CD4-positive, CD25-positive, alpha-beta regulatory T cell (primary cell): ENCODE data around the gene FGFR2. TPM values are rescaled to one million over a fixed set of nuclear protein-coding genes. Genes with fewer than 3 reads are reported as not detected.

Experiments used
- ATAC-seq, 2 donors: fragments of 150-1000 bp; cut with Tn5 transposase; one replicate each; pipeline ENCODE4 v1.10.0; 2021; ENCODE audit warnings: low read depth in 2 of 2, moderate number of reproducible peaks in 2 of 2, moderate library complexity in 1 of 2
- DNase-seq, 3 donors: peaks; one replicate each; pipeline versions ENCODE4 v3.0.0 to v3.0.0-alpha.2; 2012 to 2022; ENCODE audit warnings: mixed read lengths in 1 of 3
- H3K27ac ChIP-seq: one replicate; pipeline ENCODE4 v1.7.0; 2013; ENCODE audit warnings: mild to moderate bottlenecking, low read length; ENCODE audit not compliant: insufficient read depth, poor library complexity, severe bottlenecking
- H3K27me3 ChIP-seq: one replicate; pipeline ENCODE4 v1.7.0; 2013; ENCODE audit warnings: low read length; ENCODE audit not compliant: control insufficient read depth, insufficient read depth
- H3K36me3 ChIP-seq: one replicate; pipeline ENCODE4 v1.7.0; 2013; ENCODE audit warnings: mild to moderate bottlenecking, low read length, moderate library complexity; ENCODE audit not compliant: control insufficient read depth, insufficient read depth
- H3K4me1 ChIP-seq: 2 replicates; pipeline ENCODE4 v1.7.0; 2013; ENCODE audit warnings: mild to moderate bottlenecking, low read length; ENCODE audit not compliant: insufficient read depth, control insufficient read depth, poor library complexity, severe bottlenecking
- H3K4me3 ChIP-seq: one replicate; pipeline ENCODE4 v1.7.0; 2013; ENCODE audit warnings: low read depth, mild to moderate bottlenecking, low read length, moderate library complexity
- H3K9me3 ChIP-seq, 2 experiments: 1 replicate in 1 of 2; 2 replicates in 1 of 2; pipeline ENCODE4 v1.7.0; 2013; ENCODE audit warnings: low read length in 2 of 2, mild to moderate bottlenecking in 1 of 2, moderate library complexity in 1 of 2; ENCODE audit not compliant: control insufficient read depth in 2 of 2
- H3K27ac Mint-ChIP-seq, 3 donors: one replicate each; pipeline ENCODE4 v1.8.0; 2020 to 2022; ENCODE audit warnings: mild to moderate bottlenecking in 3 of 3, mixed read lengths in 3 of 3, moderate library complexity in 2 of 3
- H3K27me3 Mint-ChIP-seq: one replicate; pipeline ENCODE4 v1.8.0; 2022; ENCODE audit warnings: mild to moderate bottlenecking, mixed read lengths
- H3K36me3 Mint-ChIP-seq: one replicate; pipeline ENCODE4 v1.8.0; 2020; ENCODE audit warnings: mixed read lengths
- H3K4me1 Mint-ChIP-seq, 4 donors: one replicate each; pipeline ENCODE4 v1.8.0; 2020 to 2022; ENCODE audit warnings: mixed read lengths in 4 of 4, mild to moderate bottlenecking in 1 of 4
- H3K4me3 Mint-ChIP-seq, 4 donors: one replicate each; pipeline ENCODE4 v1.8.0; 2020 to 2022; ENCODE audit warnings: mild to moderate bottlenecking in 4 of 4, mixed read lengths in 4 of 4, moderate library complexity in 3 of 4
- H3K9me3 Mint-ChIP-seq, 7 donors: one replicate each; pipeline ENCODE4 v1.8.0; 2020 to 2022; ENCODE audit warnings: mixed read lengths in 7 of 7, mild to moderate bottlenecking in 3 of 7, moderate library complexity in 2 of 7
- polyA plus RNA-seq, 4 donors: library from polyadenylated mRNA; unstranded; fragments of 300-500 nt; fragmentation: Illumina TruSeq; gene quantifications; one replicate each; pipeline ENCODE4 v1.2.3, GENCODE V29; 2021
- total RNA-seq: library from RNA; stranded (reverse); gene quantifications from one replicate; pipeline ENCODE4 v1.2.3, GENCODE V29; 2022

FGFR2 gene
- total and polyA plus RNA-seq, 5 donors from 2014 or later: 0.32 to 3.1 (median 0.60) TPM

GRCh38 chr10:121592155-121592890, 5.9 kb downstream of the FGFR2 start:
- no peak for DNase-seq
- peaks cover 34% of the 10 kb centered on the region for H3K27me3 Mint-ChIP-seq
- peaks cover 0 to 4% (median 1%) of the 10 kb centered on the region in 4 donors for H3K4me1 Mint-ChIP-seq
- Histone ChIP-seq H3K4me3 (no peak overlapping the region), H3K36me3 (no peaks in the 10 kb centered on the region), H3K27ac (no peak overlapping the region), H3K9me3 (no peaks in the 10 kb centered on the region), H3K4me1 (no peaks in the 10 kb centered on the region), H3K27me3 (peaks cover 18% of the 10 kb centered on the region)
- no peak overlapping the region for H3K27ac Mint-ChIP-seq
- H3K4me3 Mint-ChIP-seq: no peak overlapping the region
- no peak for ATAC-seq
- H3K36me3 Mint-ChIP-seq: peaks cover 3% of the 10 kb centered on the region
- H3K9me3 Mint-ChIP-seq: peaks cover 0 to under 1% (median 0%) of the 10 kb centered on the region in 7 donors

DNA sequence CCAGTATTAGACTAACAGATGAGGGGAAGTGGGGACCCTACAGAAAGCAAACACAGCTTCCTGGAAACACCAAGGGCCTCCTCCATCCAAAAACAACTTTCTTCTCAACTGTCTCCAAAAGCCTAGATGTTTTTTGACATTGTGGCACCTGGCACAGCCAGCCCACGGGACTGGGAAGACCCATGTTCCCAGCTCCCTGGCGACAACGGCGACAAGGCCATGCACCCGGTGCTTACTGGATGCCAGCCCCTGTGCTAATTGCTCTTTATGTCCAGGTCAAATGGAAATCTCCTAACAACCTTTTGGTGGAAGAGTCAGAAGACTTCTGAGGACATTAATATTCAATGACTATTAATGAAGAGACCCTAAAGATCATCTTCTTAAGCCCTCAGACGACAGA, 7.1 kb downstream of the FGFR2 start:
- Mint-ChIP-seq H3K4me1 (no peaks in the 10 kb centered on the region), H3K9me3 (peaks cover 0 to 5% (median 0%) of the 10 kb centered on the region in 7 donors), H3K36me3 (no peaks in the 10 kb centered on the region), H3K4me3 (no peak overlapping the region), H3K27ac (no peak overlapping the region), H3K27me3 (peaks cover 26% of the 10 kb centered on the region)
- H3K9me3 ChIP-seq: no peaks in the 10 kb centered on the region
- DNase-seq (no peak), ATAC-seq (no peak)
- H3K27me3 ChIP-seq: peaks cover 11% of the 10 kb centered on the region
- no peaks in the 10 kb centered on the region for H3K4me1 ChIP-seq
- no peak overlapping the region for H3K27ac ChIP-seq
- H3K4me3 ChIP-seq: no peak overlapping the region
- no peaks in the 10 kb centered on the region for H3K36me3 ChIP-seq

DNA sequence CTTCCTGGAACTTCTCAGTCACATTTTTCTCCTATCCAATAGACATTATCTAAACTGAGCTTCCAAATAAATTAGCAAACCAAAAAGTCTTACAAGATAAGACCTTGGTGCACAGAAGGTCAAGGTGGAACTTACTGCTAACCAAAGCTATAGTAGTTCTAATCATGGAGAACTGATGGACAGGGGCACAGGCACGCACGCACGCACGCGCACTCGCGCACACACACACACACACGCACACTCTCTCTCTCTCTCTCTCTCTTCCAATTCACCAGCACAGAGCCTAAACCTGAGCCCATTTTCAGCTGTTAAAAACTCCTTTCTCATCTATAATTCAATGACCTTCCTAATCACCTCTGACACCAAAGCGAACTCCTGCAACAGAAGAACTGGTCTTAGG, 7.5 kb downstream of the FGFR2 start:
- Histone ChIP-seq H3K4me1 (no peaks in the 10 kb centered on the region), H3K4me3 (no peak overlapping the region), H3K36me3 (no peaks in the 10 kb centered on the region), H3K27me3 (peaks cover 9% of the 10 kb centered on the region), H3K27ac (no peak overlapping the region), H3K9me3 (no peaks in the 10 kb centered on the region)
- DNase-seq (no peak), ATAC-seq (no peak)
- H3K36me3 Mint-ChIP-seq: no peaks in the 10 kb centered on the region
- H3K9me3 Mint-ChIP-seq: peaks cover 0 to 5% (median 0%) of the 10 kb centered on the region in 7 donors
- H3K4me1 Mint-ChIP-seq: no peaks in the 10 kb centered on the region
- H3K4me3 Mint-ChIP-seq: no peak overlapping the region
- no peak overlapping the region for H3K27ac Mint-ChIP-seq
- peaks cover 22% of the 10 kb centered on the region for H3K27me3 Mint-ChIP-seq

DNA sequence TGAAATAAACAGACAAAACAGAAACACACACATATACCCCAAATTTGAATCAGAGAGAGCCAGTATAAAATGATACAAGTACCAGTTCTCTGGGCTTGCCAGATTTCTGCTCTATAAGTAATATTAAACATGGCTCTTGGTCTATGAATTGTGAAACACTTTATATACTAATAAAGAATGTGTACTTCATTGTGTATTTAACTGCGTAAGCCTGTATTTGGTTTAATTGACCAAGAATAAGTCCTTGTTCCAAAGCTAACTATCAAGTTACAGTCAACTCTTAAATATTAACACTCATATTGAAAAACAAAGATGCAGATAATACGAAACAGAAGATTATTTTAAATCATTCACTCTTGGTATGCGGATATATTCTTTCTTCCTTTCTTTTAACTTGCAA, 8.7 kb downstream of the FGFR2 start:
- no peaks in the 10 kb centered on the region for H3K36me3 ChIP-seq
- ATAC-seq (no peak), DNase-seq (no peak)
- peaks cover 1% of the 10 kb centered on the region for H3K27me3 ChIP-seq
- H3K4me1 ChIP-seq: no peaks in the 10 kb centered on the region
- no peak overlapping the region for H3K27ac ChIP-seq
- Mint-ChIP-seq H3K9me3 (peaks cover 0 to 5% (median 0%) of the 10 kb centered on the region in 7 donors), H3K36me3 (no peaks in the 10 kb centered on the region), H3K4me3 (no peak overlapping the region), H3K27me3 (peaks cover 10% of the 10 kb centered on the region), H3K4me1 (no peaks in the 10 kb centered on the region), H3K27ac (no peak overlapping the region)
- no peak overlapping the region for H3K4me3 ChIP-seq
- no peaks in the 10 kb centered on the region for H3K9me3 ChIP-seq

DNA sequence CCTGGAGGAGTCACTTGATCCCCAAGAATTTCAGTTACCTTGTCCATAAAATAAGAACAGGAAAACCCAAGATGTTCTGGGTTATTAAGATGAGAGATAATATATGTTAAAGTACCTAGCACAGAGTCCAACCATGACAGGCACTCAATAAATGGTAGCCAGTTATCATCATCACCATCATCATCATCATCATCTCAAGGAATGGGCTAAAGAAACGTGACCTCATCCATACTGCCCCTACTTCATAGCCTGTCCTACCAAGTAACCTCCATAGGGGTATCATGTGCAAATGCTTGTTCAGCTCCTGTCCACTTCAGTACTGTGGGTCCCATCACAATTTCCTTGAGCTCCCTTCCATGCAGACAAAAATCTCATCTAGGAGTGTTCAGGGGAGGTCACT, 14.4 kb downstream of the FGFR2 start:
- H3K27me3 ChIP-seq: no peaks in the 10 kb centered on the region
- H3K36me3 ChIP-seq: no peaks in the 10 kb centered on the region
- no peak overlapping the region for H3K27ac Mint-ChIP-seq
- no peak overlapping the region for H3K27ac ChIP-seq
- no peak overlapping the region for H3K4me3 Mint-ChIP-seq
- DNase-seq (no peak), ATAC-seq (no peak)
- no peaks in the 10 kb centered on the region for H3K4me1 ChIP-seq
- H3K9me3 Mint-ChIP-seq: peaks cover 0 to 5% (median 0%) of the 10 kb centered on the region in 7 donors
- no peak overlapping the region for H3K4me3 ChIP-seq
- H3K4me1 Mint-ChIP-seq: no peaks in the 10 kb centered on the region
- no peaks in the 10 kb centered on the region for H3K36me3 Mint-ChIP-seq
- H3K27me3 Mint-ChIP-seq: no peaks in the 10 kb centered on the region
- H3K9me3 ChIP-seq: no peaks in the 10 kb centered on the region

DNA sequence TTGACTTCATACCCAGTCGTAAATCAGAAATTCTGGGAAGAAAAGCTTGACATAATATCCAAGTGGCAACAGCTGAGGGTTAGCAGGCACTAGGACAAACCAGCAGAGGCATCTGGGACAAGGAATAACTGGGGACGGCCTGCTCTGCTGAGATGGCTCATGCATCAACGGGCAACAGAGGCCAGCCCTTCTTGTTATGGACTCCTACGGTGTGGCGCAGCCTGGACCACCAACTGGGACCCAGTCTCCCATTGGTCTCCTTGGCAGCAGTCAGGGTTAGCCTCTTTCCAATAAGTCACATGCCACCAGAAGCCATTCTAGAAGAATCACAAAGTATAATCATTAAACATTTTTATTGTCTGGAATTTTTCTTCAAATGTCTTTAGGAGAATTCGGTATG, 15.0 kb downstream of the FGFR2 start:
- no peaks in the 10 kb centered on the region for H3K4me1 ChIP-seq
- ATAC-seq (no peak), DNase-seq (no peak)
- Mint-ChIP-seq H3K27ac (no peak overlapping the region), H3K4me3 (no peak overlapping the region), H3K4me1 (no peaks in the 10 kb centered on the region), H3K27me3 (peaks cover 1% of the 10 kb centered on the region), H3K9me3 (peaks cover 0 to 5% (median 0%) of the 10 kb centered on the region in 7 donors), H3K36me3 (no peaks in the 10 kb centered on the region)
- H3K36me3 ChIP-seq: no peaks in the 10 kb centered on the region
- no peak overlapping the region for H3K27ac ChIP-seq
- H3K9me3 ChIP-seq: no peaks in the 10 kb centered on the region
- no peaks in the 10 kb centered on the region for H3K27me3 ChIP-seq
- H3K4me3 ChIP-seq: no peak overlapping the region

DNA sequence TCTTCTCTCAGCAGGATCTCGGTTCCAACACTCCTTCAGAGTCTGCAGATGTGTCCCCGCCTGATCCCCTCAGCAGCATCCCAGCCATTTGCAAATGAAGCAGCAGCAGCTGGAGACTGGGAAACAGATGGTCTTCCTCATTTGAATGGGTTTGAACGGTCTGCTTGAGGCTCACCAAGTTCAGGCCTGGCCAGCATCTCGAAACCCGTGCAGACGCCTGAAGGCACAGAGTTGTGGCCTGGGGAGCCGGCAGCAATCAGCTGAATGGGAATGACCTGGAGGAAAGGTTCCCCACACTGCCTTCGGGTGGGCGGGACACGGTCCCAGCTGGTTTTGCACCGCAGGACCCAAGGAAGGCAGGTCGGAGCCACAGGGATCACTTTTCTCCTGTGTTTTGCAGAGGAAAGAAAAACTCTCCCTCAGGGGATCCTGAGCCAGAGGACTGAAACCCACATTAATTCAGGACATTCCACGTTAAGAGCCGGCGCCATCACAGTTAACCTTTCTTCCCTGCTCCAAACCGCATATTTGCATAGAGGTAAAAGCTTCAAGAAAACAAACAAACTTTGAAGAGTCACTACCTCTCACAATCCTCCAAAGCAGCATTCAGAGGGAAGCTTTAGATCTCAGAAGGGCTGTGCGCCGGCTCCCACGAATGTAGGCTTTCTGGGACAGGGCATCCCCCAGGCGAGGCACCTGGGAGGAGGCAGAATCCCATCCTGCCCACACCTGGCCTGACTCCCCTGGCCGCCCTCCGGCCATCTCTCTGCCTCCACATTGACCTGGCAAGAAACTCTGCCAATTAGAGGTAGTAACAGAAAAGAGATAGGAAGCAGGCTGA, 17.7 kb downstream of the FGFR2 start:
- ATAC-seq (no peak), DNase-seq (no peak)
- Histone ChIP-seq H3K27ac (no peak overlapping the region), H3K4me1 (no peaks in the 10 kb centered on the region), H3K27me3 (no peaks in the 10 kb centered on the region), H3K36me3 (no peaks in the 10 kb centered on the region), H3K9me3 (no peaks in the 10 kb centered on the region), H3K4me3 (no peak overlapping the region)
- Mint-ChIP-seq H3K4me1 (no peaks in the 10 kb centered on the region), H3K27me3 (peaks cover 5% of the 10 kb centered on the region), H3K4me3 (no peak overlapping the region), H3K27ac (no peak overlapping the region), H3K36me3 (no peaks in the 10 kb centered on the region), H3K9me3 (peaks cover 0 to 3% (median 0%) of the 10 kb centered on the region in 7 donors)
